ENCODE data around the gene WDR35.

WDR35 gene

GRCh38 chr2:19866771-19867170, 123.1 kb downstream of the WDR35 start:
- peak; percentile 39 for DNase-seq

DNA sequence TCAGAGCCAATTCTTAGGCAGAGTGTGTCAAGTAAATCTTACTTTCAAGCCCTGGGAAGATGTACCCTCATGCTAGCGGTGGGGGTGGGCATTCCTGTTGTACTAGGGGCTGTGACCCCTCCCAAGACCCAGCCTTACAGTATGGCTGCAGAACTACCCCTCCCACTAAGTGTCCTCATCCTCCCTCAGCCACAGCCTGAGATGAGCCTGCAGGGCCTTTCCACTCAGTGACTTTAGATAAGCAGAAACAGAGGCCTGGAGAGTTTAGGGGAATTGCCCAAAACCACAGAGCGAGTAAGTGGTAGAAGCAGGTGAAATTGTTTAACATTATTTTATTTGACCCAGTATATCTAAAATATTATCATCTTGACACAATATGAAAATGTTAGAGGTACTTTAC, 124.8 kb downstream of the WDR35 start:
- DNase-seq: no peak

DNA sequence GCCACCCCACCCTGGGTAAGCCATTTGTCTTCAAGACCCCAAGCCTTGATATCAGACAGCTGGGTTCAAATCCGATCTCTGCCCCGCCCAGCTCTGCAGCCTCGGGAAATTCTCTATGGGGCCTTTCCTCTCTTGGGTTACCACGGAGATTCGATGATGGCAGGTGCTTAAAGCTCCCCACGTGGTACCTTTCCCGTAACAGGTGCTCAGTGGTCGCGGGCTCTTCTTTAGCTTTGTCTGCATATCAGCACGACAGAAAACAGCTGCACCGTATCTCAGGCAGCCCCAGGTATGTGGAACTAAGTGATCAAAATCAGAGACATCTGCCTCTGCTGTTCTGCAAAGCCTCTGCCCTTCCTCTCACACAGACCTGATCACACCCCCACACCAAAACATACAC, 125.5 kb downstream of the WDR35 start:
- no peak for DNase-seq

GRCh38 chr2:19863303-19864041, 126.4 kb downstream of the WDR35 start:
- DNase-seq: no peak

DNA sequence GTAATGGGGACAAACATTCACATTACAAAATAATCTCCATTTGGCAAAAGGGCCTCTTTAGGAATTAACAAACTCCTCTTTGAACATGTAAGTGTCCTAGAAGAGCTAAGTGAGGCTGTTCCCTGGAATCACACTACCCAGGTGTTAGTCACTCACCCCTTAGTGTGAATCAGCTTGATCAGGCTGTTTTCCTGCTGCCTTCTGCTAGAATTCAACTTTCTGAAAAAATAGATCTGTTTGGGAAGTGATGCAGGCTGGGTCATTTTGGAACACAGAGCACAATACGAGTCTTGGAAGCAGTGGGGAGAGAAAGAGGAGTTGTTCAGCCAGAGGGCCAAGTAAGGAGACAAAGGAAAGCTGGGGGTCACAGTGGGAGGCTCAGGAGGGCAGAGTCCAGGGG, 128.1 kb downstream of the WDR35 start:
- no peak for DNase-seq
